Cardiac fibroblast (primary cell): ENCODE results near the gene PTPRE.
A peak's percentile ranks its signal among the peaks of the same experiment; 100 is the strongest.

Experiments
- DNase-seq, 2 donors: peaks; one replicate each; pipeline versions ENCODE4 v3.0.0 to v3.0.0-alpha.2; 2010; ENCODE audit warnings: low read depth in 2 of 2
- H3K4me3 ChIP-seq, 2 donors: replicated peaks in 1 of 2; 1 replicate in 1 of 2; 2 replicates in 1 of 2; pipeline ENCODE4 v1.5.1; 2011; ENCODE audit warnings: low read depth in 2 of 2, low read length in 2 of 2, mild to moderate bottlenecking in 2 of 2, moderate library complexity in 1 of 2
- CTCF ChIP-seq: IDR thresholded peaks from one replicate; pipeline ENCODE4 v1.5.1; 2011; ENCODE audit warnings: low read depth, mild to moderate bottlenecking, low read length, inconsistent platforms

Gene PTPRE

GRCh38 chr10:127998501-127999144 is 91.7 kb downstream of the PTPRE start:
- no peak overlapping the region for H3K4me3 ChIP-seq
- no peak for DNase-seq
- TF ChIP-seq CTCF = no peak

- TF ChIP-seq CTCF = no peak
- H3K4me3 ChIP-seq = no peak overlapping the region
- no peak for DNase-seq
These were observed 92.6 kb downstream of the PTPRE start for GRCh38 chr10:127999297-128000129.

- TF ChIP-seq CTCF = no peak
- peak; percentile 25 to 37 for DNase-seq
- H3K4me3 ChIP-seq = no peak overlapping the region
These were observed 93.8 kb downstream of the PTPRE start for GRCh38 chr10:128000471-128001362.

- H3K4me3 ChIP-seq = no peak overlapping the region
- no peak for DNase-seq
- TF ChIP-seq CTCF = no peak
These were observed 94.5 kb downstream of the PTPRE start for GRCh38 chr10:128001363-128001745.

GRCh38 chr10:128001849-128002248 is 94.9 kb downstream of the PTPRE start:
- TF ChIP-seq CTCF = no peak
- DNase-seq = no peak
- H3K4me3 ChIP-seq = no peak overlapping the region

GRCh38 chr10:128003521-128003920 is 96.6 kb downstream of the PTPRE start:
- DNase-seq = no peak
- no peak for TF ChIP-seq CTCF
- no peak overlapping the region for H3K4me3 ChIP-seq
